ENCODE measurements around the gene CPE.

Gene CPE

DNA sequence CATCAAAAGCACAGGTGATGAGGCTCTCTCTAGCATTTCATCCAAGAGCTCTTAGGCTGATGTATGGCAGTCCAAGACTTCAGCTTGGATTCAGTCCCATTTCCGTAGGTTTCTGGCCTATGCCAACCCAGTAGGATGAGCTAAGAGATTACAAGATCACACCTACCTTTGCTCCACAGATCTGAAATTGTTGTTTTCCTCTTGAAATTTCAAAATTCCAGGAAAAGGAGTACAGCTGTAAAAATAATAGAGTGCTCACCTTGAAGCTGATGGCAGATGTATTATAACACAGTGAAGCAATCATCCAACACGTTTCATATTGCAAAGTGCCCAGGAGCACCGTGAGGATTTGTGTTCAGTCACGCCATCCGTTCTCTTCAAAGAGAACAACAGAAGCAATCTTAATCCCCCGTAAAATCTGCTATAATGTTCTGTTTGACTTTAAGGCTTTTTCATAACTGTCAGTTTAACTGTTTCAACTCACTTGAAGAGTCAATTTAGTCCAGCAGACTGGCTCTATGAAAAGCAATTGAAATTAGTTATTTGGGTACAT lies 137.5 kb downstream of the CPE start:
- DNase-seq = no peak

DNA sequence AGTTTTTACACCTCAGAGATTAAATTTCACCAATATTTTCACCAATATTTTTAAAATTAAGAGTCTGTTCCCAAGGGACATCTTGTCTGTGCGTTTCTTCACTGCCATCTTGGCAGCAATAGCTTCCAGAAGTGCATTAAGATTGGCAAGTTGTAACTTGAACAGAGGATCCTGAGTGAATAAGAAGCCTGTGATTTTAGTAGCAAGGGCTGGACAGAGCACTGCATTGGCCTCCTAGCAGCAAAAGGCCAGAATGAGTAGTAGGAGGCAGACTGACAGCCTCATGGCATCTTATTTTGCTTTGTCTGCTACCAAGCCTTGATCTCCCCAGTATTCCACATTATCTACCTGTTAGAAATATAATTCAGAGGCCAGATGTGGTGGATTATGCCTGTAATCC lies 138.4 kb downstream of the CPE start:
- DNase-seq = no peak

DNA sequence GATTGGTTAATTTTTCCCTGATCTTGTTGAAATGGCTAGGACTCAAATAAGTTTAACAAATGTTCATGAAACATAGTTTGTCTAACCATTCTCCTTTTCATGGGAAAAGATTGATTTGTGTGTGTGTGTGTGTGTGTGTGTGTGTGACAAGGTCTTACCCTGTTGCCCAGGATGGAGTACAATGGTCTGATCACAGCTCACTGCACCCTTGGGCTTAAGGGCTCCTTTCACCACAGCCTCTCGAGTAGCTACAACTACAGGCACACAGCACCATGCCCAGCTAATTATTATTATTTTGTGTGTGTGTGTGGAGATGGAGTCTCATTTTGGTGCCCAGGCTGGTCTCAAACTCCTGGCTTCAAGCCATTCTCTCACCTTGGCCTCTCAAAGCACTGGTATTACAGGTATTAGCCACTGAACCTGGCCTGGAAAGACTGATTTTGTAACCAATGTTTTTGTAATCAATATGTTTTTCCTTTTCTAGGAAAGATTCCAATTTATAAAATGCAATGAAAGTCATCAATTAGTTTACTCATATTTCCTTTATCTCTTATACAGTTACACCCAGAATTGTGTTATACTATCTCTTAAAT lies 139.3 kb downstream of the CPE start:
- no peak for DNase-seq

DNA sequence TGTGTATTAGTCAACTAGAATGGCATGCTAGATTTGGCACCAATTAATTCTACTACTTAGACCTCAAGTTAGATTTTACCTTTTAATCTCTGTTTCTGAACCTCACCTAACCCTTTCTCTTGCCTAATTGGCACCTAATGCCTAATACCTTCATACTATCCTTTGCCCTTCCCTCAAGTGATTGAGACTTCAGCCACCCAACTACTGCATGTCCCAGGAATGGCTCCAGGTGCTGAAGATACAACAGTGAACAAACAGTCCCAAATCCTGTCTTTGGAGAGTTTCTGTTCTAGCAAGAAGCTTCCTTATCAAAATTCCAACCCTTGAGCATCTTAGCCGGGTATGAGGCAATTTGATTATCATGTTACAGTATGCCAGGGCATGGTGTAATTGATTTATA lies 139.9 kb downstream of the CPE start:
- DNase-seq = no peak

DNA sequence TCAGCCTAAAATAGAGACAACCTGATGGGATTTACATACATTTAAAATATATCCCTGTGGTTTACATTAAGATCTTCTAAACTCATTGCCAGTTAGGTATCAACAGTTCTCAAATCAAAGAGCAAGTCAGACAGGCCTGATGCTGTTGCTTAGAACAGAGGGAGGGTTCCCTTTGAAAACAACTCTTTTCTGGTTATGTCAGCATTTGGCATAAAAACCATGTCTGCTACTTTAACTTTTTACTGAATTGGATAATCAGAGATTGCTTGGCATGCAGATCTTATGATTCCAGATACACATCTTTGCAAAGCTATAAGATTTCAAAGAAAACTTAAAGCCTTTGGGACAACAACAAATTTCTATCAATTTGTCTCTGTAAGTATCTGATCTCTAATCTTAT lies 140.8 kb downstream of the CPE start:
- DNase-seq = no peak

DNA sequence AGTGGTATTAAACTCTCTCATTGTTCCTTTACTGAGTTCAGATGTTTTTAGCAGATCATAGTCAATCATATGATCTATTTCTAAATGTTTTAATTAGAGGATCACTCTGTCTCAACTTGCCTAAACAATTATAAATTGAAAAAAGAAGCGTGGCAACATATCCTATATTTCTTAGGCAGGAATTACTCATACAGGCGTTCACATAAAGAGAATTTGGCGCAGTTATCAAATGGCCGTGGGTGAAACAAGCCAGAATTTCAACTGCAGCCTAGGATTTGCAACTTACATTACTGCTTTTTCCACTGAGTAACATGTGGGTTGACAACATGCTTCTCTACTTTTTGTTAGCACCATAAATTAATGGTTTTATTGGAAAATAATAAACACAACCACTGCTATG lies 141.3 kb downstream of the CPE start:
- no peak for DNase-seq

DNA sequence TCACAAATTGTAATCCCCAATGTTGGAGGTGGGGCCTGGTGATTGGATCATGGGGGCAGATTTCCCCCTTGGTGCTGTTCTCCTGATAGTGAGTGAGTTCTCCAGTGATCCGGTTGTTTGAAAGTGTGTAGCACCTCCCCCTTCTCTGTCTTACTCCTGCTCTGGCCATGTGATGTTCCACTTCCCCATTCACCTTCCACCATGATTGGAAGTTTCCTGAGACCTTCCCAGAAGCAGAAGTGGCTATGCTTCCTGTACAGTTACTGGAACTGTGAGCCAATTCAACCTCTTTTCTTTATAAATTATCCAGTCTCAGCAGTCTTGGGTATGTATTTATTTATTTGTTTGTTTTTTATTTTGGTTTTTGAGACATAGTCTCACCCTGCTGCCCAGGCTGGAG lies 143.2 kb downstream of the CPE start:
- DNase-seq = no peak

DNA sequence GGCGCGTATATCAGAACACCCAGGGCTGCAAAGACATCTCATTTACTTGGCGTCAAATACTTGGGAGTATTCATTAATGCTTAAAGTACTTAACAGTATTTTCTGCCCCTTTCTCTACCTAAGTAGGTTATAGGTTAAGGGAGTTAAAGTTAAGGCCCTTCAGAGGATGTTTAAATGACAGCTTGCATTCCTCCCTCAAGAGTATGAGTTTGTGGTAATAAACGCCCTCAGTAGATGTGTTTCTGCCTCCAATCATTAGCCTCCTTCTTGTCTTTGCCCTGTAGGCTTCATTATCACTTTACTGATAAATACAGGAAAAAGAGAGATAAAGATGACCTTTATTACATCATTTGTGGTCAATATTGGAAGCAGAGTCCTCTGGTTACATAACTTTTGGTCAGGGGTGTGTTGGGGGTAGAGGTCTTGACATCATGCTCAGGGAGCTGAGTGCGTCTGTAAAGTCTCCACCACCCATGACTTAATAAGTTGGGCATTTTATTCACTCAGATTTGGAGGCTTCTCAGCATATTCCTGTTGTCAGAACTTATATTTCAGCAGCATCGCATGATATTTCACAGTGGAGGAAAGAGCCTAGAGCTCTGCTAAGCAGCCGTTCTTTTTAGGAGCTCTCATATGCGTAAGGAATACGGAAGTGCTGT lies 145.9 kb downstream of the CPE start:
- no peak for DNase-seq

DNA sequence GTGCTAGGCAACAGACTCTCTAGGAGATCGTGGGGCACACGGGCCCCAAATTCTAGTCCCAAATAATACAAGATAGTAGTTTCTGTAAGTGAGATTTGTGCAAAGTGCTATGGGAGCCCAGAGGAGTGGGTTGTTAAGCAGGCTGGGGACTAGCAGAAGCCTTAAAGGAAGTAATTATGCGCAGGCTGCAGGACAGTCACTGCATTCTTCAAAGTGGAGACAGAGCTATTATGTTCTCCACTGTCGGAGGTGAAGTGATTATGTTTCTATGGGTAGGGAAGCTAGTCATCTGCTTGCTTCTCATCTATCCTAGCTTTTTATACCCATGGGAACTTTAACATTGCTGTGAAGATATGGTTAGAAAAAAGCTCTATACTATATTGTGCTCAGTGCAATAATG lies 154.2 kb downstream of the CPE start:
- no peak for DNase-seq

DNA sequence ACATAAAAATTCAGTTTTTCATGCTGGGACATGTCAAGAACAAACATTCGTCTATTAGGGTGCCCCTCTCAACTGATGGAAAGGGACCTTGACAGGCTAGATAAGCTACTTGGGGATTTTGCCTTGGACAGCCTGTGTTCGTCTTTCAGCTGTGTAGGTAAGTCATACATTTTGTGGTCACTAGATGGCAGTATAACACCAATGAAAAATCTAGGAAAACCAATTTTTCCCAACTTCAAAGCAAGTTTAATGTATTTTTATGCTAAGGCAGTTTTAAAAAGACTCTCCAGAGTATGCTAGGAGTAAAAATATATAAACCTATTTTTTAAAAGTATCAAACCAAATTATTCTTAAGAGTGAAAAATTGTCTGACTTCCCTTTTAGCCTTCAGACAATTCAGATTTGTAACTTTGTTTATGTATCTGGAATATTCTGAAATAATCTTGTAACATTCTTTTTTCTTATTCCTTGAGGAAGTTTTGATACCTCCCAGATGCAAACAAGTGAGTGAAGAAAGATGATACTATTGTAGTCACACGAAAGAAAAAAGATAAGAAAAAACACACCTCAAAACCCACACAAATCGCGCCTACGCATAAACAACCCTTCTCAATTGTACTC lies 158.3 kb downstream of the CPE start:
- peak; percentile 38 for DNase-seq

DNA sequence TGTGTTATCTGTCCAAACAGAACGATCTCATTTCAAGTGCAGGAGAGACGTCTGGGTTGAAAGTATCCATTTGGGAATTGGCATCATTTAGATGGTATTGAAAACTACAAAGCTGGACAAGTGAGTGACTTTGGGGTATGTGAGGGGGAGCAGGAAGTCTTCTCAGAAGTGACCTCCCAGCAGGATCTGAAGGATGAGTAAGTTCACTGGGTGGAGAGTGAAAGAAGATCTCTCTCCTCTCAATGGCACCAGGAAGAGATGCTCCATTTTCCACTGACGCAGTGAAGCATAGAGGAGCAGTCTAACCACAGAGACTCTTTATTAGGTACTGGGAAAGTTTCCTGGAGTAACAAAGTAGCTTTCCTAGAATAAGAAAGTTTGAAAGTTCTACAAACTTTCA lies 161.0 kb downstream of the CPE start:
- no peak for DNase-seq

DNA sequence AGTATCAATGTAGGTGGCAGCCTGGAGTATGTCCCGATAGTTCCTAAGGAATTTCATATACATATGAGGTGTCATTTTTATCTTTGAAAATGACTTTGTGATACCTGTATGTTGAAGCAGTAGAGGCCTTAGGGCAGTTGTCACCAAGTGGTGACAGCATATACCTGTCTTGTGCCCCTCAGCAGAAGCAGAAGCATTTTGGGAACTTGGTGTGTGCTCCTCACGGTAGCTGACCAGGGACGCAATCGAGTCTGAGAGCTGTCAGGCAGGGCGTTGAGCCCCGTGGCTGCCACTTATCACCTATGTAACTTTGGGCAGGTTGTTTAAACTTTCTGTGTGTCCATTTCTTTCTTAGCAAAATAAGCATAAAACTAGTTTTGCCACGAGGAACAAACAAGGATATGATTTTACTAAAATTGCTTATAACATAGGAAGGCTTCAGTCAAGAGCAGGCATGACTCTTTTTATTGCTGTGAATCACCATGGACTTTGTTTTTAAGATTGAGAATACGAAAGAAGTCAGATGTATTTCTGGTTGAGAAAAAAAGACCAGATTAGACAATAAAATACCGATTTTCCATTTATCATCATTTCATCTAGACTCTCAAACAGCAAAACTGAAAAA lies 161.5 kb downstream of the CPE start:
- no peak for DNase-seq

DNA sequence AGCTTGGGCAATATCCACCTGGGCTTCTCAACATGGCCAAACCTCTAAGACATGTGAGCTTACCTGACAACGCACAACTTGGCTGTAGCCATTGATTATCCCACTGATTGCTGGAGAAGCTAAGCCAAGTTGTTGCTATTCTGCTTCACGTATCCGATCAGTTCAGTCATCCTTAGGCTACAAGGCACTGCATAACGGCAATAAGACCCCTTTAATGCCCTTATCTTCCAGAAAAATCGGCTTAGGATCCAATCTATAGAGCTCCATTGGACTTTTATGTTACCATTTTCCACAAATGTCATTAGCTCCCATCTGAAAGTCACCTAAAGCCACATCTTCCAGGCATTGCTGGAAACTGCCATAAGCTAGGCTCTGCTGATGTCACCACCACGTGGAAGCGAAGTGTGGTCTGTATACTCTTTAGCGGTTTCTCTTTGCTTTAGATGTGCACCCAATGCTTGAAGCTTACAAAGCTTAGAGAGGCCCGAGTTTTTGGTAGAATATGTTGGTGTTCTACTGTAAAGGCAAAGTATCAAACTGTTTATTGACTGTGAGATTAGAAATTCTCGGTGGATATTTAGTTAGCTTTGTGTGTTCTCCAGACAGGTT lies 163.1 kb downstream of the CPE start:
- peak; percentile 3 for DNase-seq

DNA sequence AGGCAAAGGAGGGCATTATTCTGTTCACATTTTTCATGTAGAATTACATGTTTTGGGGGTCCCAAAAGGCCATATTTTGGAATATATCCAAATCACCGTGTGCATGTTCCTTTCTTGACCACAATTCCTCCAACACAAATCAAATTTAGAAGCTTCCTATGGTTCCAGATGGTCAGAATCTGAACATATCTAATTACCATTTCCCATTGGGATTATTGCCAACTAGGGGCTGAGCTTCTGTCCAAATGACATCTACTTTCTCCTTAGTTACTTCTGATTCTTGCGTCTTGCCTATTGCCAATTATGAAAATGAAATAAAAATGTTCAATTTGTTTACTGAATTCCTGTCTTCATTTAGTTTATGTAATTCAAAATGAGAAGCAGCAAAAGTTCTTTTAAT lies 163.7 kb downstream of the CPE start:
- no peak for DNase-seq

Measured in activated CD4-positive, alpha-beta T cell treated with anti-CD3 and anti-CD28 coated beads, Interleukin-2, Interleukin-6, amounts not matched to agents 100 ng/mL and 50 ng/mL, durations not matched to agents 16 hours and 8 hours (primary cell).